Measurements from ENCODE around the gene MRO.

- no peak for TF ChIP-seq POLR2A (IDR thresholded peaks at IDR 0.05)
- TF ChIP-seq CTCF (IDR thresholded peaks at IDR 0.05) = no peak
Measured at GRCh38 chr18:50788284-50788683, 31.5 kb downstream of the MRO start.

Measured in right lobe of liver (tissue), 4 donors.